Stimulated activated CD8-positive, alpha-beta memory T cell treated with anti-CD3 and anti-CD28 coated beads, Interleukin-7, amount 100 ng/mL, for 24 hours (primary cell): ENCODE results near the gene MBOAT7.

Source experiments
- DNase-seq: peaks from one replicate; pipeline ENCODE4 v3.0.0-alpha.2; 2020; ENCODE audit warnings: low read depth

Gene MBOAT7

DNA sequence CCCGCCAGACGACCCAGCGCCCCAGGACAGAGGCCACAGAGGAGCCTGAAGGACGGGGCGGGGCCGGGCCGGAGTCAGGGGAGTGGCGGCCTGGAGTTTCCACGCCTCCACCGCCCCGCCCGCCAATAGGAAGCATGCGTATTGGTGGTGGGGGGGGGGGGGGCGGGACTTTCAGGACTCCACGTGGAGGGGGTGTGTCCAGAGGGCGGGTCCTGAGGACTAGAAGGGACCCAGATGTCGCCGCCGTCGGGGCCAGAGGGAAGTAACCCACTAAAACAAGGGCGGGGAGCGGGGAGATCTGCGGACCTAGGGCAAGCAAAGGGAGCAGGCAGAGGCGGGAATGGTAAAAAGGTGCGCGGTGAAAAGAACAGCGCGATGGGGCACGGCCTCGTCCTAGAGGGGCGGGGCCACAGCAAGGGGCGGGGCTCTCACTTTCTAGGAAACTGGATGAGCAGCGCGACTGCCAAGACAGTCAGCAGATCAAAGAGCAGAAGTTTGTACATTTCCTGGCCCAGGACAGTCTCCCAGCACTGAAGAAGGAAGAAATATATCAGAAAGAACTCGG is 27.1 kb downstream of the MBOAT7 start:
- DNase-seq, result peak; percentile 71

DNA sequence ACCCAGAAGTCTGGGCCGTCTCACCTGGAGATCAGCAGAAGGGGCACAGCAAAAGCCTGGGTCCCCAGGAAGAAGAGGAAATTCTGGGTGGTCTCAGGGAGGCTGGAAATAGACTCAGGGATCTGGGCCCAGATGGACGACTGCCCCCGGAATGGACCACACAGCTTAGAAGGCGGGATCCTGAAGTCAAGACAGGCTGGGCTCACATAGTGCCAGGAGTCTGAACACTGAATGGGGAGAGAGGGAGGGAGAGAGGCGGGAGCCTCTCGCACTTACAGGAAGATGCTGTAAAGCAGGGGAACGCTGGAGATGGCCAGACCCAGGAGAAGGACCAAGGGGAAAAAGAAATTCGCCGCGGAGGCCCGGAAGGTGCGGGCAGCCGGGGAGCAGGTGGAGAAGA is 28.5 kb downstream of the MBOAT7 start:
- no peak for DNase-seq

DNA sequence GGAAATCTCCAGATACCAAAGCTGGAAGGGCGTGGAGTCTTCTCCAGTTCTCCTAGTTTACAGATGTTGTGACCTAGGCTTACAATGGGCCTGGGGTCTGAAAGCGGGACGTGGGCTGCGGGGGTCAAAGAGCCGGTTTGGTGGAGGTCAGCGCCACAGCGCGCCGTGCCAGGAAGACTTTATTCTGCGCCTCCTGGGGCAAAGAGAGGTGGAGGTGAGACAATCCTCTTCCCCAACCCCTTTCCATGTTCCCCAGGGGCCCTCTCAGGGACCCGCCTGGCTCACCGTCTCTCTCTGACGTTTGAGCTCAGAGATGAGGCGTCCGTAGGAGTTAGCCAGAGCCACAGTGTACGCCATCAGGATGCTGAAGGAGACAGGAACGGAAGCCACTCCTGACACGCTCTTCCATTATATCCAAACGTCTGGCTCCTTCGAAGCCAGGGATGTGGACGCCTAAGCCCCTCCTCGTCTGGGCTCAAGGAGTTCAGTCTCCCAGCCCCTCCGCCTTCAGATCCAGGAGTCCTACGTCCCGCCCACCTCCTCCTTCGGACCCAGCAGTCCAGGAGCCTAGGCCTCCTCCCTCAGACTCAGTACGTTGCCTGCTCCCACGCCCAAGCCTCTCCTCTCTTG is 29.1 kb downstream of the MBOAT7 start:
- DNase-seq, result no peak

DNA sequence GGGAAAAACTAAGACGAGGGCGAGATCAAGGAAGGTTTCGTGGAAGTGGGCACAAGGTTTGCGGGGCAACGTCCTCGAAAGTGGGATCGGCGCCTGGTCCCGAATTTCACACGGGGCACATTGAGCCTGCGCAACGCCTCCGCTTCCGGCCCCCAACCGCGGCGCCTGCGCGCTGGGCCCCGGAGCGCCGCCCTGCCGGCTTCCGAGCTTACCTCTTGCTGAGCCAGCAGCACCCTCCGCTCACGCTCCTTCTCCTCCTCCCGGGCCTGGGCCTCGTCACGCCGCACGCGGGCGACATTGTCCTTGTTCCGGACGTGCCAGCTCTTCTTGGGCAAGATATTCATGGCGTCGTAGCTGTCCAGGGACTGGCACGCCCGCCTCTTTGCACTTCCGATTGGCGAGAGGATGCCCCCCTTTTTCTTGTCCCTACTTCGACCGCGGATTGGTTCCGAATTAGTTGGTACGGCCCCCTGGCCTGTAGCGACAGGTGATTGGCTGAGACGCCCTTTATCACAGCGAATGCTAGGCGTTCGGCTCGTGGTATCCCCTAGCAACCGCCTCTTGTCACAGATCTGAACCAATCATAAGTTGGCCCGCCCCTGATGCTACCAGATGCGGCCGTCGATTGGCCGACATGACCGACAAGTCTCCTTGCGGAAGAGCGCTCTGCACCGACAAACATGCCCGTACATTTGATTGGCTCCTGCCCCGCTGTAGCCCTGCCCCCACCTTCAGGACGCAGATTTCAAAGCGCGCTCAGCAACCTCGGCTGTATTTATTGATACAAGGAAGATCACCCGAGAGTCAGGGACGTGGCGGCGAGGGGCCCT is 29.8 kb downstream of the MBOAT7 start, which contains the start of gene LENG1:
Gene LENG1 (minus strand): TSS at position 370 of the 830 bp plus-strand sequence. CDS start 26 bp downstream, at position 344.
- peak; percentile 95 for DNase-seq

DNA sequence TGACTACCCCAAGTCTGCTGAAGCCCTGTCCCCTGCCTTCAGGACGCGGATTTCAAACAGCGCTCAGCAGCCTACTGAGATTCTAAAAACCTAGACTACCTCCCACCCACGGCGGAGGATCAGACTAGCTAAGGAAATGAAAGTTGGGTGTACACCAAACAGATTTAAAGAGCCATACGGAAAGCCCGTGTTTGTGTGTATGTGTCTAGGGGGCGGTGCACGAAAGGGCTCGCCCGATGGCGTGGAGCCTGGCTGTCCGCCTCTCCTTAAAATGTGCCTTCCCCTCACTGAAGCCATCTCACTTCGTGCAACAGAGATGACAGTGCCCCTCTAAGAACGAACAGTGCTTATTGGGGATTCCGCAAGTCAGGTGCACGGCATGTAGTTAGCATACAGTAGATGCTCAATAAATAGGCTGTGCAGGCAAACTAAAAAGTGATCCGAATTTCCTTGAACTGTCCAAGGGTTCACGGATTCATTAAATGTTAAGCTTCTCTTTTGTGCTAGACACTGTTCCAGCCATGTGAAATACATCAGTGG is 30.5 kb downstream of the MBOAT7 start:
- DNase-seq, result no peak

DNA sequence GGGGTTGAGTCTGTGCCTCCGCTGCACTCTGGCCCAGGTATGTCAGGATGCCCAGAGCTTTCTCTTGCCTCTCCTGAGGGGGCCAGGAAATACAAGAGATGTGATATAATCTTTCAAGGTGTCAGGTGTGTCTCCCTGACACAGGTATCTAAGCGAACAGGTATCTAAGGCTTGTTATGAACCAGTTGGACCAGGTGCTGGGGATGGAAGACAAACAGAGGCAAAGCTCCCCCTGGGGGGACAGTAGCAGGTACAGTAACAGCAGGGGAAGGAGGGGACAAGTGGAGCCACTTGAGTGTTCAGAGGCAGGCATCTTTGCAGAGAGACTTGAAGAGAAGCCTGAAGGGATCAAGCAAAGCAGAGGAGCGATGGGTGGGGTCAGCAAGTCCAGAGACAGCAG is 32.4 kb downstream of the MBOAT7 start:
- no peak for DNase-seq

DNA sequence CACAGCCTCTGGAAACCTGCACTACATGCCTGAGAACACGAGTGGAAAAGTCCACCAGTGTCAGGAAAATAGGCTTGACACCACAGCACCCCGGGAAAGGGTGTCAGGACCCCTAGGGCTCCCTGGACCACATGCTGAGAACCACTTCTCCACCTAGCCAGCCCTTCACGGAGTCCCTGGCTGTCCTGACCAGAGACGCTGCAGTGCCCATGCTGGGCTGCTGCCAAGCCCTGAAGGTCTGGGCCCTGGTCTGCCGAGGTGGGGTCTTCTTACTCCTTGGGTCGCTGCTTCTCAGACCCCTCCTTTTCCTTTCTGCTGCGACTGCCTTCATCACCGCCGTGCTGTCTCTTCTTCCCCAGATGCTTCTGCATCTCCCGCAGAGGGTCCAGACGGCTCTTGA is 32.9 kb downstream of the MBOAT7 start:
- no peak for DNase-seq

DNA sequence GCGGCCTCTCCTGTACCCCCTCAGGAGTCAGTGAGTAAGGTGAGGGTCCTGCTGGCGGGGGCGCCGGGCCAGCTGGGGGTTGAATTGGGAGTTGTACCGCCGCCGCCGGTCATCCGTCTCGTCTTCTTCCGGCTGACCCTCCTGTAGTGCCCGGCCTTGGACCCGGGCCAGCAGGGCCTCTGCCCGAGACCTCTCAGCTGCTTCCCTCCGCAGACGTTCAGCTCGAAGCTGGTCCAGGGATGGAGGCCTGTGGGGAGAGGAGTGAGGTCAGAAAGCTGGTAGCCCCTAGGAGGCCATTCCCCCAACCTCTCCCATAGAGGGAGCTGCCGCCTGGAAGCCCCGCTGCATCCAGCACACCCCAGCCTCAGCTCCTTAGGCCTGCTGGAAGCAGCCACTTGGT is 33.7 kb downstream of the MBOAT7 start:
- DNase-seq, result no peak

DNA sequence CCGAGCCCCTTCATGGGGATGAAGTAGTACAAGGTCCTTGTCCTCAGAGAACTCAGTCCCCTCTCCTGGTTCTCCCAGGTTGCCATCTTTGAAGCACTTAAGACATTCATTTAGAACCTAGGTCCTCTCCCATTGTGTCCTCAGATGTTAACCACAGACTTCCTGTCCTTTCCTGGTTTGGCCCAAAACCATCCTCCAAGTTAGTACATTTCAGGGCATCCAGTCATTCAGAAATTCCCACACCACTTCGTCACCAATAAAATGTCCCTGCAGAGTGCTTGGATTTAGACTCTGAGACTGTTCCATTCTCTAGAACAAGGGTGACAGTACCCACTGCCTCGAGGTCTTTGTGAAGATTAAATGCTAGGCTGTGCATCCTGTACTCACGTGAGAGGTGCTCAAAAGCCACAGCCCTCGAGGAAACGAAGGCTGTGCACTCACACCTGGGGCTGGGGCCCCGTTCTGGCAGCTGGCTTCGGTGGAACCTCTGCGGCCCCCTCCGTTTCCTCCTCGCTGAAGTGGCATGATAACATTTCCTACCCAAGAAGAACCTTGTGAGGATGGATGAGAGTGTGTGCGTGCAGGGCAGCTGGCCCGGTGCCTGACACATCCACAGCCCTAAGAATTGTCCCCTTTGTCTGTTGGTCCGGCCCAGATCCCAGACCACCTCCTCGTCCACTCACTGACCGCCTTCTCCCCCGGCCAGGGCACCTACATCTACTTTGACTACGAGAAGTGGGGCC is 34.6 kb downstream of the MBOAT7 start:
- no peak for DNase-seq

DNA sequence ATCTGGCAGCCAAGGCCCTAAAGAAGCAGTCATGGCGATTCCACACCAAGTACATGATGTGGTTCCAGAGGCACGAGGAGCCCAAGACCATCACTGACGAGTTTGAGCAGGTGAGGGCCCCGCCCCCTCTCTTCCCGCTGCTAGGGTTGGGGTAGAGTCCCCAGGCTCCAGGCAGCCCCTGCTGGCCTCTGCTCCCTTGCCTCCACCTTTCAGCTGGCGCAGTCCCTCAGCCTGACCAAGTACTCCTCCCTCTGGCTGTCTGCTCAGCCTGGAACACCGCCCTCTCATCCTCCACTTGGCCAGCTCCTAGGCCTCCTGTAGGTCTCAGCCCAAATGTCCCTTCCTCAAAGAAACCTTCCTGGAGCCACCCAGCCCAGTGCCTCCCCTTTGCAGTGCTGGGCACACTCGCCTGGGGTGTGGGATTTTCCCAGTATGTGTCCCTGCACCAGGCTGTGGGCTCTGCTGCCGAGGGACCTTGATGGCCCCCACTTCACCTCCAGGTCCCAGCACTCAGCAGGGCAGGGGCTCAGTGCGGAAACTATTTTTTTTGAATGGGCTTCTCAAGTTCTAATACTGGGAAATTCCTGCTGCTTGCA is 35.6 kb downstream of the MBOAT7 start:
- no peak for DNase-seq

DNA sequence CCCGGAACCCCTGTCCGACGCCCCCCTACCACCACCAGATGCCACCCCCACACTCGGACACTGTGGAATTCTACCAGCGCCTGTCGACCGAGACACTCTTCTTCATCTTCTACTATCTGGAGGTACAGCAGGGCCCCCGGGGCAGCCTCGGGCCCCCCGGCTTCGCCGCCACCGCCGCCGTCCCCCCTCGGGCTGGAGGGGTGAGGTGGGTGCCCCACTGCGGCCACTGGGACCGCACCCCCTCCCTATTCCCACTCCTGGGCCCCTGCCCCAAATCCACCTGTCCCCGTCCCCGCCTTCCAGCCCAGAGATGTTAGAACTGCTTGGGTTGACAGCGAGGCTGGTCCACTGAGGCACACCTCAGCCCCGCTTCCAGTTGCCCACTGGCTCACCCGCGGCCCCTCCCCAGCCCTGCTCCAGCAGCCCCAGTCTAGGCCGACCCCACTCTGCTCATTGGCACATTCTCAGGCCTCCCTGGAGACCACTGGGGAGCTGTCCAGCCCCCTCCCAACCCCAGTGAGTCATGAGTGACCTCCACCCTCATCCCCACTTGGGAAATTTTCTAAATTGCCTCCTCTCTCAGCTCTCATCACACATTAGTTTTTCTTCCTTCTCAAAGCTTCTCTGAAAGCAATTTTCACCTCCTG is 36.4 kb downstream of the MBOAT7 start:
- no peak for DNase-seq

DNA sequence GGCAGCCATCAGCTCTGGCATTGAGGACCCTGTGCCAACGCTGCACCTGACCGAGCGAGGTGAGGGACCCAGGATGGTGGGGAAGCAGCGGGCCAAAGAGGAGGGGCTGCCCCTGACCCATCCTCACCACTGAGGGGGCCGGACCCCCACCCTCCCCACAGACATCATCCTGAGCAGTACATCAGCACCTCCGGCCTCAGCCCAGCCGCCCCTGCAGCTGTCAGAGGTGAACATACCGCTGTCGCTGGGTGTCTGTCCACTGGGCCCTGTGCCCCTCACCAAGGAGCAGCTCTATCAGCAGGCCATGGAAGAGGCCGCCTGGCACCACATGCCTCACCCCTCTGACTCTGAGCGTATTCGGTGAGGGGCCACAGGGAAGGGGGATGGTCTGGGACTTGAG is 37.1 kb downstream of the MBOAT7 start:
- no peak for DNase-seq

DNA sequence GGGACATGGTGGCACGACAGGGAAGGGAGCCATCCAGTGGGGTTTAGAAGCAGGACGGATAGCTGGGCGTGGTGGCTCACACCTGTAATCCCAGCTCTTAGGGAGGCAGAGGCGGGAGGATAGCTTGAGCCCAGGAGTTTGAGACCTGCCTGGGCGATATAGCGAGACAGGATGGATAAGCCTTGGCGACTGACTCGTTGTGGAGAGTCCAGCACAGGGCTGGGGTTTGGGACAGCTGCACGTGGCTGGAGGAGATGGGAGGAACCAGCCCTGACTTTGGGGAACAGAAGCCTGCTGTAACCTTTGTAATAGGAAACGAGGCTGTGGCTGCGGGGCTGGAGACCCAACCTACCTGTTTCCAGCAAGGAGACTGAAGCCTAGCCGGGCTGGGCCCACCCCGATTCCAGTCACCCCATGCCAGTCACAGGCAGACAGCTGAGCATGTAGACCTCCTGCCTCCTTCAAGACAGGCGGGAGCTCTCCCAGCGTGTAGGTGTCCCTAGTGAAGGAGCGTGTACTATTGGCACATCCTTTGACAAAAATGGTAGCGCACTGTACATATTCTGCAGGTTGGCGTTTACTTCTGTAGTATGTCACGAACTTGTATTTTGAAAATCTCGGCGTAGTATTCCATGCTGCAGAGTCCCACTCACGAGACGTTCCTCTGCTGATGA is 37.9 kb downstream of the MBOAT7 start:
- DNase-seq, result no peak

DNA sequence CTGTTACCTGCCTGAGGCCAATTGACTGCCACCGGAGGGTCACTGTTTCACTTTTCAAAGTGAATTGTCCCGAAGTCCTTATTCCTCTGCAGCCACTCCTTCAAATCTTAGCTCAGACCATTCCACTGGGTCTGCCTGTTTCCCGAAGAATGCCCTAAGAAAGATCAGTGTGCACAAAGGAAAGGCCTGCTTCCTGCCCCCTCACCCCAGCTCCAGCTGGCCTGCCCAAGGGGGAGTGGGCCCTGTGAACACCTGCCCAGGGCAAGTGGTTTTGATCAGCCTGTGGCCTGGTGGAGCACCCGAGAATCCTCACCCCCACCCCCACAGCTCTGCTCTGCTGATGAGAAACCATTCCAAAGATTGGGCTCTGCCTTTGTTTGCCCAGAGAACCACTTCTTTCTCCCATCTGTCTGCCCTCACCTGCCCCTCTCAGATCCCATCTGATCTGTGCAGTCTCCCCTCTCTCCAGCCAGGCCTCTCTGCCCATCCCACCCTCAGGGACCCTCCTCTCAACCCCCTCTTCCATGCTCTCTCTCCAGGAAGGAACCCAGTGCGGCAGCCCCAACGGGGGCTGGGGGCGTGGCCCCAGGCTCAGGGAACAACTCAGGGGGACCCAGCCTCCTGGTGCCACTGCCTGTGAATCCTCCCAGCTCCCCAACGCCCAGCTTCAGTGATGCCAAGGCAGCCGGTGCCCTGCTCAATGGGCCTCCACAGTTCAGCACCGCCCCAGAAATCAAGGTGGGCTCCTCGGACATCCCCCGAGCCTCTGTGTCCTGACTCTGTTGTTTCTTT is 40.2 kb downstream of the MBOAT7 start:
- no peak for DNase-seq

DNA sequence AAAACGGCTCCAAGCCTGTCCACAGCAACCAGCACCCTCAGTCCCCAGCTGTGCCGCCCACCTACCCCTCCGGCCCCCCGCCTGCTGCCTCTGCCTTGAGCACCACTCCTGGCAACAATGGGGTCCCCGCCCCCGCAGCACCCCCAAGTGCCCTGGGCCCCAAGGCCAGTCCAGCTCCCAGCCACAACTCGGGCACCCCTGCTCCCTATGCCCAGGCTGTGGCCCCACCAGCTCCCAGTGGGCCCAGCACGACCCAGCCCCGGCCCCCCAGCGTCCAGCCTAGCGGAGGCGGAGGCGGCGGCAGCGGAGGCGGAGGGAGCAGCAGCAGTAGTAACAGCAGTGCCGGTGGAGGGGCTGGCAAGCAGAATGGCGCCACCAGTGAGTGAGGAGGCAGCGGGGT is 41.2 kb downstream of the MBOAT7 start:
- no peak for DNase-seq

DNA sequence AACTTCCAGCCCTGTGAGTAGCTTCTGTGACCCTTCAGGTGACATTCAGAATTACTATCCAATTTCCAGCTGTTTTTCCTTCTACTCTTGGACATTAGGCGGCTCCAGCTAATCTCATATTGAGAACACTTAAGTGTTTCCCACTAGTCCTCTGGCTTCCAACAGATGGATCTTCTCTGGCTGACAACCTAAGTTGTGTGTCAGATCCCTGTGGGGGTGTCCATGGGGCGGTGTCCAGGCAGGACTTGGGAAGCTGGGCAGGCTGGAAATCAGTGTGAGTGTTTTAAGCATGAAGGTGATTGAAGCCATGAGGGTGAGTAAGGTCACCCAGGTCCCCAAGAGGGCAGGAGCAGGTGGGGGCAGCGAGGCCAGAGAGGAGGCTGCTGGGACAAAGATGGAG is 41.7 kb downstream of the MBOAT7 start:
- no peak for DNase-seq

DNA sequence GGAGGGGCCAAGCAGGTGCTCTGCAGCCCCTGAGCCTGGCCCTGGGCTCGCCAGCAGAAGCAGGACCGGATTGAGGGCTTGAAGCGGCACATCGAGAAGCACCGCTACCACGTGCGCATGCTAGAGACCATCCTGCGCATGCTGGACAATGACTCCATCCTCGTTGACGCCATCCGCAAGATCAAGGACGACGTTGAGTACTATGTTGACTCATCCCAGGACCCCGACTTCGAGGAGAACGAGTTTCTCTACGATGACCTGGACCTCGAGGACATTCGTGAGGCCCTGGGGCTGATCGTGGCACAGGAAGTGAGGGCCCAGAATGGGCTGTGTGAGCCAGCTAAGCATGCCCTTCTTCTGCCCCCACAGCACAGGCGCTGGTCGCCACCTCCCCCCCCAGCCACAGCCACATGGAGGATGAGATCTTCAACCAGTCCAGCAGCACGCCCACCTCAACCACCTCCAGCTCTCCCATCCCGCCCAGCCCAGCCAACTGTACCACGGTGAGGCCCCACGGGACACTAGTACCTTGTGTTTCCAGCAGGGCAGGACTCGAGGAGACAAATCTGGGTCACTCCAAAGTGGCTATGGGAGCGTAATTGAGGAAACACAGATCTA is 43.7 kb downstream of the MBOAT7 start:
- no peak for DNase-seq

DNA sequence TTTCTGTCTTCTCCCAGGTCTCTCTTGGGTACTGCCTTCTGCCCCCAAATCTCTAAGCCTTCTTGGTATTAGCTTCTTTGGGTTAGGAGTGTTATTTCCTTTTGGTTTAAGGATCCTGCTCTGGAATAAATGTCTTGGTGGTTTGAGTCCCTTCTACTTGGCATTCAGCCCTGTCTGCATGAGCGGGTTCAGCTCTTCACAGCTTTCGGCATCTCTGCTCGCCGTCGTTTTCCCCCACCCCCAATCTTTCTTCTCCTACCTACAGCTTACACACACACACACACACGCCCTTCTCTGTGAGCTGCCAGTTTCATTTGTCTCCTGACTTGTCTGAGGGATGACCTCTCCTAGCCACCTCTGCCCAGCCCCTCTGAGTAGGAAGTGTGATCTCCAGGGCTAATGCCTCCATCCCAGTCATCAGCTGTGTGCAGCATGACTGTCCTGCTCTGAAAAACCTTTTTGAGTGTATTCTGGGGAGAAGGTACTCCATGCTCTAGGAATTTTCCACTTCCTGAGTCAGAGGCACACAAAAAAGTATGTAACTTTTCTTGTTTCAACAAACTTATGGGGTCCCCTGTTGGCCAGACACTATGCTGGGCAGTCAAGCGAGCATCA is 47.1 kb downstream of the MBOAT7 start:
- no peak for DNase-seq

DNA sequence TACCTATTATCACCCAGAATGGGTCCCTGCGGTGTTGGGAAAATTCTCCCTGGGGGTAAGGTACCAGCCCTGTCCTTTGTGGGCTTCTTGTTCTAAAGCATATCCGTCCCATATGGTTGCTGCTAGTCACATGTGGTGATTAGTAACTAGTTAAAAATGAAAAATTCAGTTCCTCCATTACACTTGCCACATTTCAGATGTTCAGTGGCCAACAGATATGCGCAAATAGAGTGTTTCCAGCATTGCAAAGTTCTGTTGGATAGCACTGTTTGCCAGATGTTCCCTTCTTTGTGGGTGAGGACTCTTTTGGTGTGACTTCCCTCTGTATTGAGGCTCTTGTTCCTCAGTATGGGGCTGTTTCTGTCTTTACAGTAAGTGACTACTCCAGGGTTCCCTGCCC is 48.0 kb downstream of the MBOAT7 start:
- DNase-seq, result no peak
